IPS-15b (cell line): ENCODE data around the gene INPP5D.

Experiments used
- H3K27me3 ChIP-seq: one replicate; pipeline ENCODE4 v1.6.1; 2013; ENCODE audit warnings: low read length; ENCODE audit not compliant: control insufficient read depth, insufficient read depth
- H3K36me3 ChIP-seq: one replicate; pipeline ENCODE4 v1.6.1; 2013; ENCODE audit warnings: low read length; ENCODE audit not compliant: control insufficient read depth, insufficient read depth
- H3K4me1 ChIP-seq: one replicate; pipeline ENCODE4 v1.6.1; 2013; ENCODE audit warnings: mild to moderate bottlenecking, low read length; ENCODE audit not compliant: control insufficient read depth, insufficient read depth
- H3K4me3 ChIP-seq: one replicate; pipeline ENCODE4 v1.5.1; 2013; ENCODE audit warnings: low read depth, low read length
- H3K9ac ChIP-seq: one replicate; pipeline ENCODE4 v1.6.1; 2013; ENCODE audit warnings: low read depth, mild to moderate bottlenecking, low read length
- H3K9me3 ChIP-seq: one replicate; pipeline ENCODE4 v1.6.1; 2013; ENCODE audit warnings: mild to moderate bottlenecking, low read length; ENCODE audit not compliant: control insufficient read depth, insufficient read depth

The INPP5D gene

GRCh38 chr2:233233618-233234230 is 173.6 kb downstream of the INPP5D start:
- Histone ChIP-seq H3K27me3 (no peaks in the 10 kb centered on the region), H3K9ac (no peak overlapping the region), H3K9me3 (no peaks in the 10 kb centered on the region), H3K4me1 (no peaks in the 10 kb centered on the region), H3K4me3 (no peak overlapping the region), H3K36me3 (no peaks in the 10 kb centered on the region)

- Histone ChIP-seq H3K27me3 (no peaks in the 10 kb centered on the region), H3K9me3 (no peaks in the 10 kb centered on the region), H3K9ac (no peak overlapping the region), H3K4me3 (no peak overlapping the region), H3K36me3 (no peaks in the 10 kb centered on the region), H3K4me1 (no peaks in the 10 kb centered on the region)
These were observed 174.1 kb downstream of the INPP5D start for GRCh38 chr2:233234264-233234663.

GRCh38 chr2:233234996-233235395 is 174.9 kb downstream of the INPP5D start:
- Histone ChIP-seq H3K4me1 (no peaks in the 10 kb centered on the region), H3K4me3 (no peak overlapping the region), H3K27me3 (no peaks in the 10 kb centered on the region), H3K36me3 (no peaks in the 10 kb centered on the region), H3K9me3 (no peaks in the 10 kb centered on the region), H3K9ac (no peak overlapping the region)

- Histone ChIP-seq H3K9ac (no peak overlapping the region), H3K27me3 (no peaks in the 10 kb centered on the region), H3K36me3 (no peaks in the 10 kb centered on the region), H3K4me3 (no peak overlapping the region), H3K4me1 (no peaks in the 10 kb centered on the region), H3K9me3 (no peaks in the 10 kb centered on the region)
These were observed 175.8 kb downstream of the INPP5D start for GRCh38 chr2:233235977-233236376.

GRCh38 chr2:233236820-233237589 is 176.9 kb downstream of the INPP5D start:
- H3K36me3 ChIP-seq = no peaks in the 10 kb centered on the region
- H3K4me3 ChIP-seq = no peak overlapping the region
- H3K27me3 ChIP-seq = no peaks in the 10 kb centered on the region
- H3K9ac ChIP-seq = no peak overlapping the region
- no peaks in the 10 kb centered on the region for H3K4me1 ChIP-seq
- H3K9me3 ChIP-seq = no peaks in the 10 kb centered on the region

GRCh38 chr2:233240897-233241296 is 180.8 kb downstream of the INPP5D start:
- Histone ChIP-seq H3K9me3 (no peaks in the 10 kb centered on the region), H3K36me3 (no peaks in the 10 kb centered on the region), H3K4me3 (no peak overlapping the region), H3K27me3 (no peaks in the 10 kb centered on the region), H3K4me1 (no peaks in the 10 kb centered on the region), H3K9ac (no peak overlapping the region)

GRCh38 chr2:233241803-233242202 is 181.7 kb downstream of the INPP5D start:
- H3K9ac ChIP-seq = no peak overlapping the region

GRCh38 chr2:233242231-233242927 is 182.2 kb downstream of the INPP5D start:
- H3K4me1 ChIP-seq = no peaks in the 10 kb centered on the region
- H3K9me3 ChIP-seq = no peaks in the 10 kb centered on the region
- no peaks in the 10 kb centered on the region for H3K27me3 ChIP-seq
- H3K36me3 ChIP-seq = no peaks in the 10 kb centered on the region
- no peak overlapping the region for H3K9ac ChIP-seq
- no peak overlapping the region for H3K4me3 ChIP-seq

More at GRCh38 chr2:233241803-233242202, 181.7 kb downstream of the INPP5D start:
- Histone ChIP-seq H3K27me3 (no peaks in the 10 kb centered on the region), H3K4me1 (no peaks in the 10 kb centered on the region), H3K4me3 (no peak overlapping the region), H3K36me3 (no peaks in the 10 kb centered on the region), H3K9me3 (no peaks in the 10 kb centered on the region)

- Histone ChIP-seq H3K9ac (no peak overlapping the region), H3K9me3 (no peaks in the 10 kb centered on the region), H3K27me3 (no peaks in the 10 kb centered on the region), H3K4me1 (no peaks in the 10 kb centered on the region), H3K36me3 (no peaks in the 10 kb centered on the region), H3K4me3 (no peak overlapping the region)
These were observed 183.2 kb downstream of the INPP5D start for GRCh38 chr2:233243348-233243747.

- H3K9me3 ChIP-seq = no peaks in the 10 kb centered on the region
- no peaks in the 10 kb centered on the region for H3K27me3 ChIP-seq
- H3K36me3 ChIP-seq = no peaks in the 10 kb centered on the region
- H3K4me1 ChIP-seq = no peaks in the 10 kb centered on the region
- no peak overlapping the region for H3K9ac ChIP-seq
- H3K4me3 ChIP-seq = no peak overlapping the region
These were observed 184.7 kb downstream of the INPP5D start for GRCh38 chr2:233244818-233245217.

GRCh38 chr2:233245406-233245805 is 185.3 kb downstream of the INPP5D start:
- Histone ChIP-seq H3K27me3 (no peaks in the 10 kb centered on the region), H3K4me3 (no peak overlapping the region), H3K4me1 (no peaks in the 10 kb centered on the region), H3K36me3 (no peaks in the 10 kb centered on the region), H3K9ac (no peak overlapping the region), H3K9me3 (no peaks in the 10 kb centered on the region)

- H3K9me3 ChIP-seq = no peaks in the 10 kb centered on the region
- no peaks in the 10 kb centered on the region for H3K27me3 ChIP-seq
- H3K9ac ChIP-seq = no peak overlapping the region
- H3K4me1 ChIP-seq = no peaks in the 10 kb centered on the region
- no peaks in the 10 kb centered on the region for H3K36me3 ChIP-seq
- no peak overlapping the region for H3K4me3 ChIP-seq
These were observed 187.0 kb downstream of the INPP5D start for GRCh38 chr2:233247116-233247515.
